ENCODE data around the gene RAD18. TPM values are rescaled to one million over a fixed set of nuclear protein-coding genes. Genes with fewer than 3 reads are reported as not detected.

The RAD18 gene
- total RNA-seq, 1 donor = 28.1 TPM

DNA sequence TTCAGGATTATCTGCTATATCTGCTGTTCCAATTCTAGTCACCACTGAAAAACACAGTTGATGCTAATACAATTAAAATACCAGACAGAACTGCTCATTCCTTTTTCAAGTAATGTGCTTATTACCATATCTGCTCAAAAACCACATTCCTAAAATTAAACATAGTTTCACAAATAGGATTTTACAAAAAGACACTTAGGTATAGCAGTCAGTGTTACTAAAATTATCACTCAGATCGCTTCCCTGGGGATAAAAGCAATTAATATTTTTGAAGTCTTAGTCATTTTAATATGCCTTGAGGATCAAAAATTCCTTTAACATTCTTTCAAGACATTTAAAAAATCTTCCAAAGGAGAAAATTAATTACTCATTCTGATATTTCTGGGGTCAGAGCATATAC lies 71.5 kb downstream of the RAD18 start:
- TF ChIP-seq, protein P1, sequence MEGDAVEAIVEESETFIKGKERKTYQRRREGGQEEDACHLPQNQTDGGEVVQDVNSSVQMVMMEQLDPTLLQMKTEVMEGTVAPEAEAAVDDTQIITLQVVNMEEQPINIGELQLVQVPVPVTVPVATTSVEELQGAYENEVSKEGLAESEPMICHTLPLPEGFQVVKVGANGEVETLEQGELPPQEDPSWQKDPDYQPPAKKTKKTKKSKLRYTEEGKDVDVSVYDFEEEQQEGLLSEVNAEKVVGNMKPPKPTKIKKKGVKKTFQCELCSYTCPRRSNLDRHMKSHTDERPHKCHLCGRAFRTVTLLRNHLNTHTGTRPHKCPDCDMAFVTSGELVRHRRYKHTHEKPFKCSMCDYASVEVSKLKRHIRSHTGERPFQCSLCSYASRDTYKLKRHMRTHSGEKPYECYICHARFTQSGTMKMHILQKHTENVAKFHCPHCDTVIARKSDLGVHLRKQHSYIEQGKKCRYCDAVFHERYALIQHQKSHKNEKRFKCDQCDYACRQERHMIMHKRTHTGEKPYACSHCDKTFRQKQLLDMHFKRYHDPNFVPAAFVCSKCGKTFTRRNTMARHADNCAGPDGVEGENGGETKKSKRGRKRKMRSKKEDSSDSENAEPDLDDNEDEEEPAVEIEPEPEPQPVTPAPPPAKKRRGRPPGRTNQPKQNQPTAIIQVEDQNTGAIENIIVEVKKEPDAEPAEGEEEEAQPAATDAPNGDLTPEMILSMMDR (IDR thresholded peaks at IDR 0.05; ENCODE audit: insufficient read depth, low read length) = no peak
- H3K4me3 ChIP-seq (ENCODE audit: low read depth, low read length) = no peak overlapping the region
- peak; percentile 49 for DNase-seq (ENCODE audit: low read depth)

DNA sequence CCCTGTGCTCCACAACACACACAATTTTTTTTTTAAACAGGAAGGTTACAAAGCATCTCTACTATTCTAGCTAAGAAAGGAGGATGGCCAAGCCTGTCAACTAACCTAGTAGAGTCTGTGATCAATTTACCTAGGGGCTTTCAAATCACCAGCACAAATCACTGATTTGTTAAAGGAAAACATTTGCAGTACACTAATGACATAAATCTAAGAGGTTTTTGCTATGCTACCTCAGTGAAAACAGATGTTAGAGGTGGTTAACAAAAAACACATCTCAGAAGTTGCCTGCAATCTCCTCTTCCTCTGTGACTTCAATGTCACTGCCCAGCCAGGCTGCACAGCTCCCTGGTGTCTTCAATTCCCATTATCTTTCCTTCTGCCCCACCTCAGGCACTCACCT lies 72.0 kb downstream of the RAD18 start:
- H3K4me3 ChIP-seq (ENCODE audit: low read depth, low read length) = no peak overlapping the region
- TF ChIP-seq, protein P1 (IDR thresholded peaks at IDR 0.05; ENCODE audit: insufficient read depth, low read length) = no peak
- DNase-seq (ENCODE audit: low read depth) = no peak

DNA sequence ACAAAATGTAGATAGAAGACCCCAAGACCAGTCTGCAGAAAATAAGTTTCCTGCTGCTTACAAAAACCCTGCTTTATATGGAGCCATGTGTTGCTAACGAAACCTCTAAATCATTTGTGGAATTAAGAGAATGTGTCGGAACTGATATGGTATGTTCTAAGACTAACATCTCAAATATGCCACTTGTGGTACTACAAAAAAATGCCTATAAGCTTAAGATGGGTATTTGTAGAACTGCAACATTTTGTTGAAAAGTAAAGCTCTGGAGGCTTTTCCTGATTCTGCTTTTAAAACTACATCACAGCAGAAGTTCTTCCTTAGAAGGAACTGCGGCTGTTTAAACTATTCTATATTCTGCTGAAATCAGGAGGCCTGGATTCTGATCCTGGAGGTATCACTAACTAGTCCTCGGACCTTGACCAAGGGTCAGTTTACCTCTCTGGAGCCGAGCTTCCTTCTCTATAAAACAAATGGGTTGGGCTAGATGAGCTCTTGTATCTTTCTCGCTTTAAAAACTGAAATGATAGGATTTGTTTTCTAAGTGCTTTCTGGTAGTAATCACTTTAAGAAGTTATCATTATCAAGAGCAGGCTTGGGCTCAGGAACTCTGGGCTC lies 74.9 kb downstream of the RAD18 start:
- TF ChIP-seq, protein P1 (IDR thresholded peaks at IDR 0.05; ENCODE audit: insufficient read depth, low read length) = no peak
- DNase-seq (ENCODE audit: low read depth) = peak; percentile 47
- no peak overlapping the region for H3K4me3 ChIP-seq (ENCODE audit: low read depth, low read length)

DNA sequence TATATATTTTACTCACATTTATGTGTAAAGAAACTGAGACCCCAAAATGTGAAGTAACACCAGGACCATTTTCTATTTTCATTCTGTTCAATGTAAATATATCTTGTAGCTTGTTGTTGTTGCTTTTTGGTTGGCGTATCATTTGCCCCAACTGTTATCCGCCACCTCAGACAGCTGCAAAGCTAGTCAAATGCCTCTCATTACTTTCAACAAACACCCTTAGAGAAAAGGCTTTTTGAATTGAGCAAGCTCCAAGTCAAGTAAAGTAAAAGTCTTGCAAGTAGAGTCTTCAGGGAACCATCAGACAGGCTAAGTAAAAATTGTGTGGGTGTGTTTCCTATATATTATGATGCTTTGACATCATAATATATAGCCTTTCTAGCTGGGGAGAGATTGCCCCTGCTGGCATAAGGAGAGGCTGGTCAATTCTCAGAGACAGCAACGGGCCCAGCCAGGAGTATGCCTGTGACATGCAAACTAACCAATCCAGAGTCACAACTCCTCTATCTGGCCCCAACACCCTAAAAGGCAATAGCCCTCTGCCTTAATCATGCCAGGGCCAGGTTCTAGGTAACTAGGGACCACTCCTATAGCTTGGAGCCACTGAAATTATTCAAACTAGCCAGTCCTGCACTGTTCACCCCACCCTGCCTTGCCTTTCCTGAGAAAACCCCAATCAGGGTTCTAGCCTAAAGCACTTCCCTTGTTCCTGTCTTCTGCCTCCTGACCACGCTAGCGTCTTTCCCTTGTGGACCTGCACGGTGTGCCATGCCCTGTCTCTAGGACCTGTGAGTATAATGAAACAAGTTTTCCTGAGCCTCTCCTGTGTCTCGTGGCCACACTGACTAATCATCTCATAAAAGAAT lies 75.6 kb downstream of the RAD18 start:
- TF ChIP-seq, protein P1 (IDR thresholded peaks at IDR 0.05; ENCODE audit: insufficient read depth, low read length) = no peak
- DNase-seq (ENCODE audit: low read depth) = no peak
- no peak overlapping the region for H3K4me3 ChIP-seq (ENCODE audit: low read depth, low read length)

DNA sequence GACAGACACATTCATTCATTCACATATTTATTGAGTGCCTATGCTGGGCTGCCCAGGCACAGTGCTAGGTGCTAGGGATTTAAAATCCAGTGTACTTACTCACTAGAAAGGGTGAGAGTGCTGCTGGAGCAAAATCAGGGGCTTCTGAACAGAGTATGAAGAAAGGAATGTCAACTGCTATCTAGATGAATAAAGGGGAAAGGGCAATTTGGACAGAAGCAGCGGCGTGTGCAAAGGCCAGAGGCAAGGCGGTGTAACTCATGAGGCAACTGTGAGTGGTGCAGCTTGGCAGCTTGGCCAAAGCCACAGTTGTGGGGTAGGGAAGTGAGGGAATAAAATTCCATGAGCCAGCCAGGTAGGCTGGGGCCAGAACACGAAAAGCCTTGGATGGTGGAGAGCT lies 76.7 kb downstream of the RAD18 start:
- H3K4me3 ChIP-seq (ENCODE audit: low read depth, low read length) = no peak overlapping the region
- TF ChIP-seq, protein P1 (IDR thresholded peaks at IDR 0.05; ENCODE audit: insufficient read depth, low read length) = no peak
- DNase-seq (ENCODE audit: low read depth) = peak; percentile 30

DNA sequence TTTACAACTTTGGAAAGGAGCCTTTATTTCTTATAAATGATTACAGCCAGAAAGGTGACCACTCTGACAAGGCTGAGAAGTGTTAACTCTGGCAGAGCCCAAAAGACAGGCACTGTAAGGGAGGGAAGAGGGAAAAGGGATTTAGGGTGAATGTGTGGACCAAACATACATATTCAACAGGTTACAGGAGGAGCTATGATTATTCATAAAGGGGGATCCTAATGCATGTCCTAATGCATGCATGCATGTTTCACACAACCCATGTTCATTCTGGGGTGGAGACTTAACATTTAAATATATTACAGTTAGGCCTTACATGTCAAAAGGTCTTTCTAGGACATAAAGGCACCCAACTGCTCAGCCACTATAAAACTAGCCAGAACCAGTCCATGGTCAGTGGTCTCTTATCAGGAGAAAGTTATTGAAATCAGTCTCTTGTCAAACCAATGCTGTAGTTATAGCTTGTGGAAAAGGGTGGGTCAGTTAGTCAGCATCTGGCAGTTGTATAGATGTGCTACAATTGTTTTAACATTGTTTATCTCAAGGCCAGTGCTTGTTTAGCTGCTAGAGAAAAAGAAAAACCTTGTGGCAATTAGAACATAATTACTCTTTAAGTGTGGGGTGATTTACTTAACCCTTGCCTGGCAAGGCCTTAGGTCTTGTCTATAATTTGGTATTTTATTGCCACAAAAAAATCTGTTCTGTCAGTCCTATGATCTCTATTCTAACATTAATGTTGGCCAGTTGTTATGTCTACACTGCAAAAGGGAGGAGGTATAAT lies 77.5 kb downstream of the RAD18 start:
- TF ChIP-seq, protein P1 (IDR thresholded peaks at IDR 0.05; ENCODE audit: insufficient read depth, low read length) = no peak
- peak; percentile 61 for DNase-seq (ENCODE audit: low read depth)
- H3K4me3 ChIP-seq (ENCODE audit: low read depth, low read length) = no peak overlapping the region
